CD14-positive monocyte (primary cell): ENCODE results near the gene TACC2. TPM values are rescaled to one million over a fixed set of nuclear protein-coding genes. Genes with fewer than 3 reads are reported as not detected.

Experiments used
- DNase-seq, 3 donors: peaks; one replicate each; pipeline ENCODE4 v3.0.0-alpha.2; 2011 to 2022
- H2AFZ ChIP-seq: 2 replicates; pipeline ENCODE4 v1.6.0; 2012; ENCODE audit warnings: mild to moderate bottlenecking, low read depth, low read length, inconsistent platforms; ENCODE audit not compliant: insufficient read depth, poor library complexity, severe bottlenecking
- H3K27ac ChIP-seq, 2 donors: 1 replicate in 1 of 2; 2 replicates in 1 of 2; pipeline ENCODE4 v1.5.1; 2012 to 2013; ENCODE audit warnings: low read length in 2 of 2, control low read depth in 1 of 2, inconsistent platforms in 1 of 2, low read depth in 1 of 2, mild to moderate bottlenecking in 1 of 2
- H3K27me3 ChIP-seq, 2 donors: one replicate each; pipeline versions ENCODE4 v1.6.0 to v1.6.1; 2011 to 2013; ENCODE audit warnings: low read length in 2 of 2; ENCODE audit not compliant: control insufficient read depth in 2 of 2, insufficient read depth in 2 of 2
- H3K36me3 ChIP-seq, 2 donors: replicated peaks in 1 of 2; 1 replicate in 1 of 2; 2 replicates in 1 of 2; pipeline versions ENCODE4 v1.5.1 to v1.6.1; 2012 to 2013; ENCODE audit warnings: low read length in 2 of 2, control low read depth in 1 of 2, inconsistent platforms in 1 of 2, mild to moderate bottlenecking in 1 of 2; ENCODE audit not compliant: insufficient read depth in 2 of 2, control insufficient read depth in 1 of 2
- H3K4me1 ChIP-seq, 2 donors: 1 replicate in 1 of 2; 2 replicates in 1 of 2; pipeline versions ENCODE4 v1.5.1 to v1.6.1; 2012 to 2013; ENCODE audit warnings: low read length in 2 of 2, control low read depth in 1 of 2, inconsistent platforms in 1 of 2, mild to moderate bottlenecking in 1 of 2, moderate library complexity in 1 of 2; ENCODE audit not compliant: insufficient read depth in 2 of 2, control insufficient read depth in 1 of 2
- H3K4me2 ChIP-seq: replicated peaks from 2 replicates; pipeline ENCODE3; 2012; ENCODE audit warnings: low read length, moderate library complexity, mild to moderate bottlenecking; ENCODE audit not compliant: poor library complexity, severe bottlenecking; ENCODE audit errors: extremely low read depth
- H3K4me3 ChIP-seq, 3 experiments: fragments of 200-600 bp in 1 of 3; sonication (generic) in 1 of 3; replicated peaks in 1 of 3; 1 replicate in 2 of 3; 2 replicates in 1 of 3; pipeline ENCODE4 v1.5.1; 2011 to 2013; ENCODE audit warnings: low read length in 3 of 3, mild to moderate bottlenecking in 3 of 3, control low read depth in 2 of 3, low read depth in 2 of 3, inconsistent platforms in 1 of 3, moderate library complexity in 1 of 3
- H3K79me2 ChIP-seq: 2 replicates; pipeline ENCODE4 v1.6.0; 2012; ENCODE audit warnings: mild to moderate bottlenecking, control low read depth, inconsistent platforms, low read length, moderate library complexity; ENCODE audit not compliant: insufficient read depth
- H3K9ac ChIP-seq: 2 replicates; pipeline ENCODE4 v1.6.0; 2017; ENCODE audit warnings: low read length, mild to moderate bottlenecking; ENCODE audit not compliant: insufficient read depth, poor library complexity, severe bottlenecking
- H3K9me3 ChIP-seq, 2 donors: replicated peaks in 1 of 2; 1 replicate in 1 of 2; 2 replicates in 1 of 2; pipeline versions ENCODE4 v1.5.1 to v1.6.1; 2012 to 2013; ENCODE audit warnings: low read length in 2 of 2, control low read depth in 1 of 2; ENCODE audit not compliant: control insufficient read depth in 1 of 2, insufficient read depth in 1 of 2
- H4K20me1 ChIP-seq: 2 replicates; pipeline ENCODE4 v1.6.0; 2012; ENCODE audit warnings: mild to moderate bottlenecking, low read length, control low read depth, moderate library complexity; ENCODE audit not compliant: insufficient read depth
- H3K27ac Mint-ChIP-seq, 7 donors: one replicate each; pipeline ENCODE4 v1.8.0; 2020; ENCODE audit warnings: mild to moderate bottlenecking in 7 of 7, mixed read lengths in 7 of 7, moderate library complexity in 6 of 7, inconsistent platforms in 2 of 7
- H3K27me3 Mint-ChIP-seq, 3 donors: one replicate each; pipeline ENCODE4 v1.8.0; 2021 to 2022; ENCODE audit warnings: low read depth in 3 of 3, mild to moderate bottlenecking in 3 of 3, mixed read lengths in 3 of 3, moderate library complexity in 3 of 3, inconsistent platforms in 1 of 3
- H3K36me3 Mint-ChIP-seq, 2 donors: one replicate each; pipeline ENCODE4 v1.8.0; 2020; ENCODE audit warnings: mixed read lengths in 2 of 2, inconsistent platforms in 1 of 2, mild to moderate bottlenecking in 1 of 2
- H3K4me1 Mint-ChIP-seq: one replicate; pipeline ENCODE4 v1.8.0; 2020; ENCODE audit warnings: mild to moderate bottlenecking, mixed read lengths
- H3K4me3 Mint-ChIP-seq, 2 donors: one replicate each; pipeline ENCODE4 v1.8.0; 2020; ENCODE audit warnings: mild to moderate bottlenecking in 2 of 2, mixed read lengths in 2 of 2, moderate library complexity in 1 of 2
- H3K9me3 Mint-ChIP-seq, 7 donors: one replicate each; pipeline ENCODE4 v1.8.0; 2020 to 2022; ENCODE audit warnings: mixed read lengths in 7 of 7, mild to moderate bottlenecking in 6 of 7, moderate library complexity in 6 of 7, inconsistent platforms in 2 of 7
- WGBS: methylation state at CpG from one replicate; pipeline ENCODE4 v1.1.5; 2013; ENCODE audit warnings: missing lambda C conversion rate; ENCODE audit not compliant: insufficient coverage; 5-methylcytosine and 5-hydroxymethylcytosine counted together
- intact Hi-C, 2 donors: fragments of 100-400 bp; cut with micrococcal nuclease; formaldehyde crosslinking; loops; one replicate each; pipeline versions ENCODE4 v1.15.0 to v1.15.1; 2023
- polyA plus RNA-seq, 3 donors: library from polyadenylated mRNA; depleted of rRNA in 1 of 3; unstranded in 2 of 3; stranded (reverse) in 1 of 3; fragments of 300-500 nt in 2 of 3; fragments of >200 nt in 1 of 3; fragmentation: Illumina TruSeq in 2 of 3; gene quantifications; 1 replicate in 2 of 3; 2 replicates in 1 of 3; pipeline ENCODE4 v1.2.3, GENCODE V29; 2012 to 2021
- TF ChIP-seq, protein P1 (sequence below): fragments of 200-600 bp; IDR thresholded peaks from one replicate; pipeline ENCODE4 v1.8.0; 2022; ENCODE audit warnings: antibody characterized with exemption, mild to moderate bottlenecking

Gene TACC2
- polyA plus RNA-seq, 3 donors = 0.03 TPM; not detected in 2

DNA sequence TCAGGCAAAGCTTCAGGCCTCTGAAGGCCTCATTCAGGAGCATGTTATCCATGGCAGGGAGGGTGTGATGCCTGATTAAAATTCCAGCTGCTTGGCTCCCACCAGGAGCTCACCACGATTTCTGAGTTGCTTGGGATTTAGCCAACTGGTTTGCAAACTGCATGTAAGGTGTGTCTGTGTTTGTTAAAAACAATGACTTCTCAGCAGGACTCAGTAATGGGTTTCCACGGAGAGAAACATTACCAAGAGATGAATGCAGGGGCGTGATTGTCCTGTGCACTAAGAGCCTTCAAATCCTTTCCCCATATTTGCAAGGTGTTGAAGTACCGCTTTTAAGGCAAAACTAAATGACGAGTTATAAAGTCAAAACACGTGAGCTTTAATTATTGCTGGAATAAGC lies 193.3 kb downstream of the TACC2 start:
- H4K20me1 ChIP-seq = no peaks in the 10 kb centered on the region
- H3K27ac Mint-ChIP-seq = no peak overlapping the region
- no peak overlapping the region for H2AFZ ChIP-seq
- H3K36me3 ChIP-seq = no peaks in the 10 kb centered on the region
- no peak overlapping the region for H3K27ac ChIP-seq
- no peaks in the 10 kb centered on the region for H3K9me3 ChIP-seq
- H3K79me2 ChIP-seq = no peaks in the 10 kb centered on the region
- intact Hi-C loops = no loop called here
- no peaks in the 10 kb centered on the region for H3K36me3 Mint-ChIP-seq
- no peaks in the 10 kb centered on the region for H3K4me1 Mint-ChIP-seq
- no peak overlapping the region for H3K4me2 ChIP-seq
- no peaks in the 10 kb centered on the region for H3K4me1 ChIP-seq
- H3K4me3 Mint-ChIP-seq = no peak overlapping the region
- DNase-seq = no peak
- no peak overlapping the region for H3K9ac ChIP-seq
- no peaks in the 10 kb centered on the region for H3K9me3 Mint-ChIP-seq
- no peak overlapping the region for H3K4me3 ChIP-seq
- WGBS = 79% methylated on average over 4 of the region's 6 CpGs
- peaks cover 4 to 22% (median 10%) of the 10 kb centered on the region in 3 donors for H3K27me3 Mint-ChIP-seq
- peaks cover 0 to 2% of the 10 kb centered on the region in 2 donors for H3K27me3 ChIP-seq
- TF ChIP-seq, protein P1, sequence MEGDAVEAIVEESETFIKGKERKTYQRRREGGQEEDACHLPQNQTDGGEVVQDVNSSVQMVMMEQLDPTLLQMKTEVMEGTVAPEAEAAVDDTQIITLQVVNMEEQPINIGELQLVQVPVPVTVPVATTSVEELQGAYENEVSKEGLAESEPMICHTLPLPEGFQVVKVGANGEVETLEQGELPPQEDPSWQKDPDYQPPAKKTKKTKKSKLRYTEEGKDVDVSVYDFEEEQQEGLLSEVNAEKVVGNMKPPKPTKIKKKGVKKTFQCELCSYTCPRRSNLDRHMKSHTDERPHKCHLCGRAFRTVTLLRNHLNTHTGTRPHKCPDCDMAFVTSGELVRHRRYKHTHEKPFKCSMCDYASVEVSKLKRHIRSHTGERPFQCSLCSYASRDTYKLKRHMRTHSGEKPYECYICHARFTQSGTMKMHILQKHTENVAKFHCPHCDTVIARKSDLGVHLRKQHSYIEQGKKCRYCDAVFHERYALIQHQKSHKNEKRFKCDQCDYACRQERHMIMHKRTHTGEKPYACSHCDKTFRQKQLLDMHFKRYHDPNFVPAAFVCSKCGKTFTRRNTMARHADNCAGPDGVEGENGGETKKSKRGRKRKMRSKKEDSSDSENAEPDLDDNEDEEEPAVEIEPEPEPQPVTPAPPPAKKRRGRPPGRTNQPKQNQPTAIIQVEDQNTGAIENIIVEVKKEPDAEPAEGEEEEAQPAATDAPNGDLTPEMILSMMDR = no peak

DNA sequence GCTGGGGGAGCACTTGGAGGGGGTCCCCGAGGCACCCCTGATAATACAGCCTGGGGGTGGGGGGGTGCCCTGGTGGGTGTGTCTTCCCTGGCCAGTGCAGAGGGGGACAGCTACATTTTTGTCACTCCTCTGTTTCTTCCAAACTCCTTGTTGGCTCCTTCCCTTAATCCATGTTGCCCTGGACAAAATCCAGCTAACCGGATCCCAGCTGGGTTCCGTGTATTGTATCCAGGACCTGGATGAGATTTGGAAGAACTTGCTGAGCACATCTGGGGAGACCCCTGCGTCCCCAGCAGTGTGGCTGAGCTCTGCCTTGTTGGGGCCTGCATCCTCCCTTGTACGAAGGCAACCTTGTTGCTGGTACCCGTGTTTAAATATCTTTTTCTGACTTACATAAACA lies 195.3 kb downstream of the TACC2 start:
- Histone ChIP-seq H3K27me3 (no peaks in the 10 kb centered on the region), H3K9me3 (no peaks in the 10 kb centered on the region), H3K4me2 (no peak overlapping the region), H3K27ac (no peak overlapping the region), H2AFZ (no peak overlapping the region), H3K36me3 (no peaks in the 10 kb centered on the region), H3K9ac (no peak overlapping the region), H3K4me3 (no peak overlapping the region), H3K79me2 (no peaks in the 10 kb centered on the region), H4K20me1 (no peaks in the 10 kb centered on the region), H3K4me1 (no peaks in the 10 kb centered on the region)
- no peaks in the 10 kb centered on the region for H3K9me3 Mint-ChIP-seq
- H3K36me3 Mint-ChIP-seq = no peaks in the 10 kb centered on the region
- 92% methylated on average over 2 of the region's 6 CpGs for WGBS
- TF ChIP-seq, protein P1 = no peak
- H3K27me3 Mint-ChIP-seq = peaks cover 3 to 17% (median 4%) of the 10 kb centered on the region in 3 donors
- H3K4me3 Mint-ChIP-seq = no peak overlapping the region
- H3K27ac Mint-ChIP-seq = no peak overlapping the region
- no peak for DNase-seq
- intact Hi-C loops = no loop called here
- H3K4me1 Mint-ChIP-seq = no peaks in the 10 kb centered on the region
